ENCODE measurements around the gene CNTNAP5.
A peak's percentile ranks its signal among the peaks of the same experiment; 100 is the strongest.

Gene CNTNAP5

GRCh38 chr2:124065636-124066035 lies 40.5 kb downstream of the CNTNAP5 start:
- no peak for DNase-seq

GRCh38 chr2:124066776-124067175 lies 41.7 kb downstream of the CNTNAP5 start:
- DNase-seq = no peak

- DNase-seq = no peak
These were observed 54.0 kb downstream of the CNTNAP5 start for GRCh38 chr2:124079045-124079444.

GRCh38 chr2:124080281-124081153 lies 55.4 kb downstream of the CNTNAP5 start:
- no peak for DNase-seq

- DNase-seq = no peak
These were observed 56.1 kb downstream of the CNTNAP5 start for GRCh38 chr2:124081154-124081716.

- no peak for DNase-seq
These were observed 63.5 kb downstream of the CNTNAP5 start for GRCh38 chr2:124088616-124089015.

GRCh38 chr2:124091721-124092120 lies 66.6 kb downstream of the CNTNAP5 start:
- no peak for DNase-seq

GRCh38 chr2:124092651-124093050 lies 67.6 kb downstream of the CNTNAP5 start:
- no peak for DNase-seq

- no peak for DNase-seq
These were observed 79.8 kb downstream of the CNTNAP5 start for GRCh38 chr2:124104914-124105313.

- DNase-seq = no peak
These were observed 87.1 kb downstream of the CNTNAP5 start for GRCh38 chr2:124112206-124112605.

- no peak for DNase-seq
These were observed 87.9 kb downstream of the CNTNAP5 start for GRCh38 chr2:124112966-124113365.

- no peak for DNase-seq
These were observed 95.2 kb downstream of the CNTNAP5 start for GRCh38 chr2:124120246-124120645.

- no peak for DNase-seq
These were observed 96.0 kb downstream of the CNTNAP5 start for GRCh38 chr2:124121106-124121505.

GRCh38 chr2:124121760-124122275 lies 96.7 kb downstream of the CNTNAP5 start:
- no peak for DNase-seq

GRCh38 chr2:124122340-124122739 lies 97.3 kb downstream of the CNTNAP5 start:
- no peak for DNase-seq

- no peak for DNase-seq
These were observed 106.2 kb downstream of the CNTNAP5 start for GRCh38 chr2:124131276-124131675.

- no peak for DNase-seq
These were observed 111.0 kb downstream of the CNTNAP5 start for GRCh38 chr2:124136110-124136509.

GRCh38 chr2:124138076-124138475 lies 113.0 kb downstream of the CNTNAP5 start:
- no peak for DNase-seq

GRCh38 chr2:124145982-124146381 lies 120.9 kb downstream of the CNTNAP5 start:
- no peak for DNase-seq

- no peak for DNase-seq
These were observed 122.5 kb downstream of the CNTNAP5 start for GRCh38 chr2:124147552-124147951.

GRCh38 chr2:124149571-124149970 lies 124.5 kb downstream of the CNTNAP5 start:
- no peak for DNase-seq

GRCh38 chr2:124151691-124152090 lies 126.6 kb downstream of the CNTNAP5 start:
- peak; percentile 68 for DNase-seq

- peak; percentile 44 for DNase-seq
These were observed 128.6 kb downstream of the CNTNAP5 start for GRCh38 chr2:124153713-124154112.

- DNase-seq = no peak
These were observed 134.1 kb downstream of the CNTNAP5 start for GRCh38 chr2:124159166-124159565.

Measured in NCI-H524 treated with DMSO at 0.1 percent for 48 hours (cell line).